HG03342 (cell line): ENCODE results near the gene ZSCAN21.

Experiments used
- ATAC-seq: cut with Tn5 transposase; IDR thresholded peaks from one replicate; pipeline ENCODE4 v1.9.1; 2021; ENCODE audit warnings: mild to moderate bottlenecking, moderate library complexity; ENCODE audit not compliant: unreplicated experiment

ZSCAN21 gene

DNA sequence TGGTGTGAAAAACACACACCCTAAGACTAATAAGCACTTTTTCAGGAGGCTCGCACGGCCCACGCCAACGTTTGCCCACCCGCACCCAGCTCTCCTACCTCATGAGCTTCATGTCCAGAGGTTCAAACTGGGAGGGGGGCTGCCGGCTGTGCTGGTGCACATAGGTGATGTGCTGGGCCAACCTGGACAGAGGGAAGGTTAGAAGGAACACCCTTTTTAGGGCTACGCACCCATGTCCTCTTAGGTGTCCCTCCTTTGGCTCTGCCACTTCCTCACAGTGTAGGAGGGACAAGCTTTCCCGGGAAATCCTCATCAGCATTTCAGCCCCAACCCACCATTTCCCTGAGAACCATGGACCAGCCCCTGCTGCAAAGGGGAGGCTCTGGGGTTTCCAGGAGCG is 45.7 kb downstream of the ZSCAN21 start:
- ATAC-seq: no peak

GRCh38 chr7:100095704-100096103 is 46.1 kb downstream of the ZSCAN21 start:
- ATAC-seq: no peak

GRCh38 chr7:100098913-100099312 is 49.3 kb downstream of the ZSCAN21 start:
- no peak for ATAC-seq

DNA sequence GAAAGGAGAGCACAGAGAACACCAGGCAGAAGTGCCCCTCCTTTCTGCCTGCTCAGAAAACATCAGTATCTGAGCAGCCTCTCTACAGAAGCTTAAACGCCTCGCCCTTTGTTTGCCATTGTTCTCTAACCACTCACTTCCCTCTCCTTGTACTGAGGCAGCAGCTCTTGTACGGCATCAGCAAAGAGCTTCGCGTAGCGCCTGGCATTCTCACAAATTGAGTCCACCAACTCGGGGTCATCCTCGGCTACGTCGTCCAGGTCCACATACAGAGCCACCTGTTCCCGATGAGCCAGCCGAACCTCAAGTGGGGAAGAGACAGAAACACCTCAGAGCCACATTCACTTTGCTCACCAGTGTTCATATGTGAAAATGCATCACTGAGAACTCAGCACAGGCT is 49.9 kb downstream of the ZSCAN21 start:
- ATAC-seq: no peak

- ATAC-seq: peak; percentile 55
Measured at GRCh38 chr7:100100420-100101015, 50.9 kb downstream of the ZSCAN21 start.

DNA sequence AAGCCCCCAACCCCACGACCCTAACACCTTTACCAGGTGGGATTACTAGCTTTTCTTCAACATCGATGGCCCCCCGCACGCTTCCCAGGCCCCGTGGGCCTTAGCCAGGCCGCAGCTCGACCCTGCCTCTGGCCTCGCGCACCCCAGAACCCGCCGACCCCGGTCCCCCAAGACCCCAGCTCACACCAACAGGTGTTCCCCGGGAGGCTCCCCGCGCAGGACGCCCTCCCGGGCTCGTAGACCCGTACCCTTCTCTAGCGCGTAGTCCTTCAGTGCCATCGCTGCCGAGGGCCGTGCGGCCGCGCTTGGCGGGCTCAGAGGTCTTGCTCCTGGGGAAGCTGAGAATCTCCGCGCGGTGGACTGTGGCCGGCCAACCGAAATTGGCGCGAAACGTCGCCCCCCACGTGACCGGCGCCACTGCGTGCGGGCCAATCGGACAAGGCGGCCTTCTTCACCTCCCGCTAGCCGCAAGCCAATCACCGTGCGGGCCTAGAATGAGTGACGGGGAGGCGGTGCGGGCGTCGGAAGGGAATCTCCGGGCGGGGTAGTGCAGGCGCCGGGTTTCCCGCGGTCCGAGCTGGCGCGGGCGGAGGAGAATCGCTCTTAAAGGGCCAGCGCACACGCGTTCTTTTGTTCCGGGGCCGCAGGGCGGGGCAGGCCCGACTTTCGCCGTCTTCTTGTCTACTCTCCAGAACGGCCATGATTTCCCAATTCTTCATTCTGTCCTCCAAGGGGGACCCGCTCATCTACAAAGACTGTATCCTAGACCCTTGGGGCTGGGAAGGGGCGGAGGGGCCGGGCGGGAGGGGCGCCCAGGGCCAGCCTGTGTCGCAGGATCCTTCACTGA is 51.7 kb downstream of the ZSCAN21 start, which contains the start of the genes AP4M1 and MCM7:
TSS of gene AP4M1 (plus strand) at position 628 of the 847 bp plus-strand sequence. CDS start at position 700, 72 bp downstream.
TSS of gene MCM7 (minus strand) at position 382 of the 847 bp plus-strand sequence. CDS start at position 279, 103 bp downstream.
- ATAC-seq: peak; percentile 81

GRCh38 chr7:100102950-100103840 is 53.6 kb downstream of the ZSCAN21 start:
- ATAC-seq: no peak

DNA sequence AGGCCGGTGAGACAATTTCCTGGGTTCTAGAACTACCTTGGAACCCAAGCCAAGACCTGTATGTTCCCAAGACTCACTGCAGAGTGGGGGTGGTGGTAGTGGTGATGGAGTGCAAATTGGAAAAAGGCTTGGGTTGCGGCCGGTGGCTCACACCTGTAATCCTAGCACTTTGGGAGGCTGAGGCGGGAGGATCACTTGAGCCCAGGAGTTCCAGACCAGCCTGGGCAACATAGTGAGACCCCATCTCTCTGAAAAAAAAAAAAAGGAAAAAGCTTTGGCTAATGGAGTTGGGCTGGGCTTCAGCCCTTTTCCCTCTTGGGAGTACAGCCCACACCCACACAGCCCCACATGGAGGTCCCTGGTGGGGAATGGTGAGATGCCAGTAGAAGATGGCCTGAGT is 56.0 kb downstream of the ZSCAN21 start:
- ATAC-seq: no peak

- ATAC-seq: no peak
Measured at GRCh38 chr7:100106633-100107032, 57.1 kb downstream of the ZSCAN21 start.

- no peak for ATAC-seq
Measured at GRCh38 chr7:100107125-100107737, 57.7 kb downstream of the ZSCAN21 start.

- no peak for ATAC-seq
Measured at GRCh38 chr7:100107890-100108289, 58.3 kb downstream of the ZSCAN21 start.

DNA sequence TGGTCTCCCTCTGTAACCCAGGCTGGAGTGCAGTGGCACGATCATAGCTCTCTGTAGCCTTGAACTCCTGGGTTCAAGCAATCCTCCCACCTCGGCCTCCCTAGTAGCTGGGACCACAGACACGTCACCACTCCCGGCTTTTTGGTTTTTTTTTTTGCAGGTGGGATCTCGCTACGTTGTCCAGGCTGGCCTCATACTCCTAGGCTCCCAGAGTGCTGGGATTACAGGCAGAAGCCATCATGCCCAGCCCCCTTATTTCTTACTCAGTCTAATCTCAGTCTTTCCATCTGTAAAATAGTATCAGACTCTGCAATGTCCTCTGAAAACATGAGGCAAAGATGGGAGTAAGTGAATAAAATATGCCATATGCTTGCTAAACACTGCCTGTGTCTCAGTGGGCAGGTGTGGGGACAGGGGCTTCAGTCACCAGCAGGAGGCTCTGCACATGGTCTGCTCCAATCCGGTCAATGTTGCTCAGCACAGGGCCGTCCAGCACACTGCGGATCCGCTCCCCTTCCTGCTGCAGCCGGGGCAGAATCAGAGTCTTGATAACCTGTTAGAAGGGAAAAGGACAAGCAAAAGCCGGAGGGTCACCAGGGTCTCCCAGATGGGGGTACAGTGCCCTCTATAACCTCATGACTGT is 60.1 kb downstream of the ZSCAN21 start:
- ATAC-seq: no peak

DNA sequence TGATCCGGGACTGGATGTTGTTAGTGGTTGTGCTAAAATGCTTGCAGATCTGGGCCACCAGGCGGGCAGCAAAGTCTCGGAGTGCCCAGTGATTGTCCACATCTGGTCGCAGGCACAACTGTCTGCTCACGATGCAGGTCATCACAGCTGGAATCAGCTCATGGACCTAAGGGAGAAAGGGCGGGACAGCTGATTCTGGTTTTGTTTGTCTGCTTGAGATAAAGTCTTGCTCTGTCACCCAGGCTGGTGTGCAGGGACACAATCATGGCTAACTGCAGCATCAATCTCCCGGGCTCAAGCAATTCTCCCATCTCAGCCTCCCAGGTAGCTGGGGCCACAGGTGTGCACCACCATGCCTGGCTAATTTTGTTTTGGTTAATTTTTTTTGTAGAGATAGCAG is 61.6 kb downstream of the ZSCAN21 start:
- ATAC-seq: no peak

GRCh38 chr7:100111914-100112313 is 62.3 kb downstream of the ZSCAN21 start:
- ATAC-seq: no peak
